NCI-H1436 treated with DMSO at 0.1 percent for 48 hours (cell line): ENCODE data around the gene LGI2.
"Not testable (repeated sequence)": the region's sequence is repeated elsewhere in the genome, so short reads cannot be mapped to it uniquely, and the experiment has no call there.

Source experiments
- DNase-seq: peaks from one replicate; lab custom pipeline; 2025; lab: John Stamatoyannopoulos, UW

The LGI2 gene

DNA sequence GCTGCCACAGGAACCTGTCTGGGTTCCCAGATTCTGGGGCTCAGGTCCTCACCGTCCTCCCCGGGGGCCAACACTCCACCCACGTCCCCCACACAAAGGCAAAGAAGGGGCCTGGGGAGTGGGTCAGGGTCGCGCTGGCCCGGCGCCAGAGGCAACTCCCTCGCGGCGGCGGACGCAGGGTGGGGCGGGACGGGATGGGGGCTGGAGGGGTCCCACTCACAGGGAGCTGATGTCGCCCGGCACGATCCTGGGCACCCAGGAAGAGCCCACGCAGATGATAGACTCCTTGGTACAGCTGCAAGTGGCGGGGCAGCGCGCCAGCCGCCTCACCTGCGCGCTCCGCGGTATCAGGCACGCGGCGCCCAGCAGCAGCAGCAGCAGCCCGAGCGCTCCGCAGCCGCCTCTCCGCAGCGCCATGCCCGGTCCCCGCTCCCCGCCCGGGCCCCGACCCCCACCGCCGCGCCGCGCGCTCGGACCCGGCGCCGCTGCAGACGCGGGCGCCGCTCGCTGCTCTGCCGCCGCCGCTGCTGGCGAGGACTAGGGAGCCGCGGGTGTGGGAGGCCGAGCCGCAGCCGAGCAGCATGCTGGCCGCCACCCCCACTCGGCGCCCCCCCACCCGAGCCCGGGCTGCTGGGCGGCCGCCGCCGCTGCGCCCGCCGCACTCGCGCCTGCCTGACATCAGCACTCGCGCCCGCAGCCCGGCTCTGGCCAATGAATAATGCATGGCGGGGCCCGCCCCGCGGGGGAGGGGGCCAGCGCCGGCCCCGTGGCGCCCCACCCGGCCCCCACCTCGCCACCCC lies at the start of gene LGI2:
Gene LGI2, minus strand, starts transcription at position 670 of the 800 bp plus-strand sequence. Its CDS starts 253 bp downstream, at position 417.
- DNase-seq, result no peak

- DNase-seq, result no peak
These were observed 47.8 kb upstream of the LGI2 start for GRCh38 chr4:25078523-25078922.

GRCh38 chr4:25076625-25077398 lies 46.1 kb upstream of the LGI2 start:
- DNase-seq, result no peak

DNA sequence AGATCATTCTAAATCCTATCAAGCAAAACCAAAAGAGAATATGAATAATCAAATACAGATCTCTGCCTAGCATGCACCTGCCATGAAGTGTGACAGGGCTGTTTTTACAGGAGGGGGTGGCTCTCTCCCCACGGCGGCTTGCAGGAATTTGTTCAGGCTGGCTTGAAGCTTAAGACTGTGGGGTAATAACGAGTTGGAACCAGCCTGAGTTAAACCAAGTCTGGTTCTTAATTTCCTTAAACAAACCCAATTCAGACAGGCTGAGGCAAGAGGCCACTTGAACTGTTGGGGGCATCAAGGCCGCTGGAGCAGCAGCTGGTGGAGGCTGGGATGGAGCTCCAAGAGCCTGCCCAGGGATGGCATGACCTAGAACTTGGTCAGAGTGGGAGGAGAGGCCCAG lies 45.1 kb upstream of the LGI2 start:
- no peak for DNase-seq

GRCh38 chr4:25075129-25075528 lies 44.4 kb upstream of the LGI2 start:
- DNase-seq, result no peak

DNA sequence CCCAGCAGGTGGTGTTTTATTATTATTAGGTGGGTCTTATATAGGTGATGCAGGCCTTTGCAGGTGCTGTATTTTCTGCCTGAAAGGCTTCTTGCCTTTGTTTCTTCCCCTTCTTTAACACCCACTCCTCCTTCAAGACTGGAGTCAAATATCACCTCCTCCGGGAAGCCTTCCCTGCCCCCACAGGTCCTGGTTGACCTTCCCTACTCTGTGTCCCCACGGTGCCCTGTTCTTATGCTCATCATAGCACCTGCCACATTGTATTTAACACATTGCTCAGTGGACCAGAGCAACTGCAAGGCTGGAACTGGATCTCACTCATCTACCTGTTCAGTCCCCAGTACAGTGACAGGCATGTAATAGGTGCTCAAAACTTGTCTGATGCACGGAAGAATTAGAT lies 39.8 kb upstream of the LGI2 start:
- no peak for DNase-seq

DNA sequence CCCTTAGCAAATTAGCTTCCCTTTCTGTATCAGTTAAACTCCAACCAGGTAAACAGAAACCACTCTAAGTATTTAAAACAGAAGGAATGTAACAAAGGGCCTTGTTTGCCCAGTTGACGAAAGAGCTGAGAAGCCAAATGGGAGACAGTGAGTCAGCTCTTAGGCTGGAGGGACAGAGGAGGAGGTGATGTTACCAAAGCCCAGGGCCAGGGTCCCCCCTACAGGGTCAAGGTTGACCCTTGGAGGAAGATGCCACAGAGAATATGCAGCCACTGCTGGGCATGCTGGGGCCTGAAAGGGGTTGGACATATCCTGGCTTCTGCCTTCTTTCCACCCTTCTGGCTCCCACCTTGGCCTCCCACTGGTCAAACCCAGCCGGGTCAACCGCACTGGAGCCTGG lies 38.3 kb upstream of the LGI2 start:
- no peak for DNase-seq

- no peak for DNase-seq
These were observed 37.6 kb upstream of the LGI2 start for GRCh38 chr4:25068386-25068785.

GRCh38 chr4:25065932-25066590 lies 35.3 kb upstream of the LGI2 start:
- no peak for DNase-seq

GRCh38 chr4:25065431-25065858 lies 34.7 kb upstream of the LGI2 start:
- peak; percentile 17 for DNase-seq

- not testable (repeated sequence) for DNase-seq
These were observed 33.7 kb upstream of the LGI2 start for GRCh38 chr4:25064447-25064846.

GRCh38 chr4:25063116-25063515 lies 32.4 kb upstream of the LGI2 start:
- DNase-seq, result no peak

DNA sequence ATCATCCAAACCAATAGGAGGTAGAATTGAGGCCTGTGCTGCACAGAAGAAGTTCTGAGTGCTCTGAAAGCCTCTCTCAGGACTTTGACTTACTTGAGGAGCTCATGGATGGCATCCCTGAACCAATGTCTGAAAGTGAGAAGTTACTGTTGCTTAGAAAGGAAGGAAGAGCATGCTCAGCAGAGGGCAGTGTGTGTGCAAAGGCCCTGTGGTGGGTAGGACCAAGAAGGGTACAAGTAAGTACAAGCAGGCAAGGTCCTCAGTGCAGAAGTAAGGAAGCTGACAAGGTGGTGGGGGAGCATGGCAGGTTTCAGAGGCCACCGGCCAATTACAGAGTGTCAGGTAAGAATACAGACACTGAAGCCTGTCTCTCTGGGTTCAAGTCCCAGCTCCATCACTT lies 31.4 kb upstream of the LGI2 start:
- no peak for DNase-seq

- no peak for DNase-seq
These were observed 30.9 kb upstream of the LGI2 start for GRCh38 chr4:25061602-25062001.

DNA sequence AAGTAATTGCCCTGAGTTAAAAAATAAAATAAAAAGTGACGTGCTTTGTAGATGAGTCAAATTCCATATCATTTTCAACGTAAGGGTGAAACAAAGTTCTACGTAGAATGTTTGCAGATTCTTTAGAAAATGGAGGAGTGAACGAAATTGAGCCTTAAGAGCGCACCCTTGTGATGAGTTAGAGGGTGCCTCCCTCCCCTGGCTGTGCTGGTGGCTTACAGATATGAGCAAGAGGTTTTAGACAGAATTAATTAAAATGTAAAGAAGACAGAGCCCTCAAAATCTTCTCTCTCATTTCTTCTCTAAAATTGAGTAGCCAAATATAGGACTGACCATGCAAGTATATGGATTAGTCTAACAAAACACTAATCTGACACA lies 30.2 kb upstream of the LGI2 start:
- no peak for DNase-seq

DNA sequence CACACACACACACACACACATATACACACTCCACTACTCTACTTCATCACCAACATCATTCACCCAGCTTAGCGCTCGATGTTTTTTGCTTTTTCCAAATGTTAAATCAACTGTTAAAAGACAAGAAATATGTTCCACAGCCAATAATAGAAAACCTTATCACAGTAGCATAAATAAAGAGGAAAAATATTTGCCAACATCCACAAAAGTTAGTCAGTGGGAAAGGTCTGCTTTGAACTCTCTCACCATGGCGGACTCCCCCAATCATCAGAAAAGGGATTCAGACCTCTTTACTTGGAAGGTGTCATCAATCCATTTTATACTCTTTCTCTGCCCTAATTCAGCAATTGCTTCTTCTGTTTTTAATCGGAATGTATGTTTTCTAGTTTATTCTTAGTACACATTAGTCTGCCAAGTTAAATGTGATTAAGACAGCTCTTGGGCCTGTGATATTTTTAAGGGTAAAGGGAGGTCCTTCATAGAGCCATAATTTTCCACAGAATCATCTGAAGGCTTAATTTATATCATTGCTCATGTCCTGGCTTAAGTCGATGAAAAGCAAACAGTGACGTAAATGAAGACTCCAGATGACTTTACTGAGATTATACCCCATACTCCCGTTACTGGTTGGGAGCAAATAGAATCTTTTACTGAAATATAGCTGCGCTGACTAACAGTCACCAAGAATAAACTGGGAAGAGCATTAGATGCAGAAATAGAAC lies 29.7 kb upstream of the LGI2 start:
- no peak for DNase-seq

DNA sequence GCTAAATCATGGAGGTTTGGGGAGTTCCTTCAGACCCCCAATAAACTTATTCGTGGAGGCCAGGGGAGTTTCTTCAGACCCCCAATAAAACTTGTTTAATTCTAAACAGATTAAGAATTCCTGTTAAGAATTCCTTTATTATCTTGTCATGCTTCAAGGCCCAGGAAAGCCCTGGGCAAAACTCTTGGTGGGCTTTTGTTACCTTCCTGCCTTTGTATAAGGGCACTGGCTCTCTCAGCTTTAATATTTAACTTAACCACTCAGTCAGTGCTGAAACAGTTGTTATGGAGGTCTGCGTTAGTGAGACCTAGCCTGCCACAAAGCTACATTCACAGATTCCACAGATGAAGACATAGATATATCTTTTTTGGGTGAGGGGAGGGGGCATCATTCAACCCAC lies 29.0 kb upstream of the LGI2 start:
- no peak for DNase-seq

DNA sequence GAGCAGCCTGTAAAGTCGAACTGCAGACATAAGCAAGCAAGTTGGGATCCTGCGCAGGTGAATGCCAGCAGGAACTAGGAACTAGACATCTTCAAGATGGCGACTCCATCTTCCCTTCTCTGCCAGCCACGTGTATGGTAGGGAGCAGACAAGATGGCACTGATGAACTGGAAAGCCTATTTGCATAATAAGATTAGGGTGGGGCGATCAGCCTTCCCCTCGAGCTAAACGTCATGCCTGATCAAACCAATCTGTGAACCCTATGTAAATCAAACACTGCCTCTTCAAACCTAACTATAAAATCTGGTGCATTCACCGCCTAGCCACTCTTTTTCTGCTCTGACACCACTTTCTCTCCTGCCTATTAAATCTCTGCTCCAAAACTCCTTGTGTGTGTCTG lies 28.1 kb upstream of the LGI2 start:
- DNase-seq, result no peak

DNA sequence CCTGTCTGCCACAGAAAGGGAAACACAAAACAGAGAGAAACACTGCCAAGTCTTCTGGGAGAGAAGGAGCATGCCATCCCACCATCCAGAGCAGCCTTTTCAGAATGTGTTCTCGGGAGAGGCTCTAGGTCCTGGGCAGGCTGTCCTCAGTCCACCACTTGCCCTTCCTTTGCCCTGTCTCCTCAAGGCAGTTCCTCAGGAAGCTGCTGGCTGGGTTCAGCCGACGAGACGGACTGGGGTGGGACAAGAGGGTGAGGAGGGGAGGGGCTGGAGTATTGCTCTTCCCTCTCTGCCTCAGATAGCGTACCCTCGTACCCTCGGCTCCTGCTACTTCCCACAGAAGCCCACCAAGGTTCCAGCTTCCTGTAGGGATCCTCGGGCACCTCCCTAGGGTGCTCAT lies 26.6 kb upstream of the LGI2 start:
- DNase-seq, result no peak

- not testable (repeated sequence) for DNase-seq
These were observed 21.3 kb upstream of the LGI2 start for GRCh38 chr4:25052037-25052436.

- DNase-seq, result no peak
These were observed 20.8 kb upstream of the LGI2 start for GRCh38 chr4:25051534-25051933.

- DNase-seq, result no peak
These were observed 19.8 kb upstream of the LGI2 start for GRCh38 chr4:25050370-25051078.
